Measurements from ENCODE around the gene TRPC4.

Gene TRPC4

DNA sequence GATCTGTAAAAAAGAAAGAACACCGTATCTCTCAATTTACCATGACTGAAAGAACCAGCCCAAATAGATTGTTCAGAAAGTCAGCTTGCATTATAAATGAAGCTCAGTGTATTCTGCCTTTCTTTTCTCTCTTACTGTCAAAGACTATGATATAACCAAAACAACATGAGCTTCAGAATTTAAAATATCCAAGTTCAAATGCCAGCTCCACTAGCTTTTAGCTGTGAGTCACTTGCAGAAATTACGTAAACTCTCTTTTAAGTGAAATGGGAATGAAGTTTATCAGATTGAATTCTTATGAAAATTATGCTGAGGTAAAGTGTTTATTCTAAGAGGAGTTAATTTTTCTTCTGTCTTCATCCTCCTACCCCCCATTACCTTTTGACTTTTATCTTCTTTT lies 251.0 kb downstream of the TRPC4 start:
- H3K4me3 ChIP-seq (ENCODE audit: low read depth, low read length): no peak overlapping the region
- no peak for DNase-seq (ENCODE audit: low read depth)
- TF ChIP-seq MYC (IDR thresholded peaks at IDR 0.05; ENCODE audit: low read depth, low read length): no peak
- no peak for TF ChIP-seq POLR2A (IDR thresholded peaks at IDR 0.05; ENCODE audit: extremely low read depth, insufficient read length)
- TF ChIP-seq, protein P1, sequence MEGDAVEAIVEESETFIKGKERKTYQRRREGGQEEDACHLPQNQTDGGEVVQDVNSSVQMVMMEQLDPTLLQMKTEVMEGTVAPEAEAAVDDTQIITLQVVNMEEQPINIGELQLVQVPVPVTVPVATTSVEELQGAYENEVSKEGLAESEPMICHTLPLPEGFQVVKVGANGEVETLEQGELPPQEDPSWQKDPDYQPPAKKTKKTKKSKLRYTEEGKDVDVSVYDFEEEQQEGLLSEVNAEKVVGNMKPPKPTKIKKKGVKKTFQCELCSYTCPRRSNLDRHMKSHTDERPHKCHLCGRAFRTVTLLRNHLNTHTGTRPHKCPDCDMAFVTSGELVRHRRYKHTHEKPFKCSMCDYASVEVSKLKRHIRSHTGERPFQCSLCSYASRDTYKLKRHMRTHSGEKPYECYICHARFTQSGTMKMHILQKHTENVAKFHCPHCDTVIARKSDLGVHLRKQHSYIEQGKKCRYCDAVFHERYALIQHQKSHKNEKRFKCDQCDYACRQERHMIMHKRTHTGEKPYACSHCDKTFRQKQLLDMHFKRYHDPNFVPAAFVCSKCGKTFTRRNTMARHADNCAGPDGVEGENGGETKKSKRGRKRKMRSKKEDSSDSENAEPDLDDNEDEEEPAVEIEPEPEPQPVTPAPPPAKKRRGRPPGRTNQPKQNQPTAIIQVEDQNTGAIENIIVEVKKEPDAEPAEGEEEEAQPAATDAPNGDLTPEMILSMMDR (IDR thresholded peaks at IDR 0.05; ENCODE audit: low read depth, low read length): no peak
- TF ChIP-seq, protein P2, sequence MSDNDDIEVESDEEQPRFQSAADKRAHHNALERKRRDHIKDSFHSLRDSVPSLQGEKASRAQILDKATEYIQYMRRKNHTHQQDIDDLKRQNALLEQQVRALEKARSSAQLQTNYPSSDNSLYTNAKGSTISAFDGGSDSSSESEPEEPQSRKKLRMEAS (IDR thresholded peaks at IDR 0.05; ENCODE audit: low read depth, low read length): no peak

DNA sequence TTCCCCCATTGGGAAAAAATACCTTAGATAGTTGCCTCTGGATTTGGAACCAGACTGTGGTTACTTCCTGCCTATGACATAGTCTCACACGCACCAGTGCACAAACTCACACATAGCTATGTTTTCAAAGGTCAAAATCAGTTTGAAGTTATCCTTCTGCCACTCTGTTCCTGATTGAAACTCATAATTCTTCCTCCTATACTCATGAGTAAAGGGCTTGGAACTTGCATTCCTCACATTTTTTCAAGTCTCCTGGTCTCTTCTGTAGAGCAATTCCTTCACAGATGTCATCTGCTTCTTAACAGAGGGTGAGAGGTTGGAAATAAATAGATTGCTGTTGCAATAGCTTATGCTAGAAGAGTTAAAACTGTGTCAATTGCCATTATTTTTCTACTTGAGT lies 252.4 kb downstream of the TRPC4 start:
- H3K4me3 ChIP-seq (ENCODE audit: low read depth, low read length): no peak overlapping the region
- TF ChIP-seq POLR2A (IDR thresholded peaks at IDR 0.05; ENCODE audit: extremely low read depth, insufficient read length) (no peak), MYC (IDR thresholded peaks at IDR 0.05; ENCODE audit: low read depth, low read length) (no peak)
- TF ChIP-seq, protein P2 (IDR thresholded peaks at IDR 0.05; ENCODE audit: low read depth, low read length): no peak
- TF ChIP-seq, protein P1 (IDR thresholded peaks at IDR 0.05; ENCODE audit: low read depth, low read length): no peak
- no peak for DNase-seq (ENCODE audit: low read depth)

DNA sequence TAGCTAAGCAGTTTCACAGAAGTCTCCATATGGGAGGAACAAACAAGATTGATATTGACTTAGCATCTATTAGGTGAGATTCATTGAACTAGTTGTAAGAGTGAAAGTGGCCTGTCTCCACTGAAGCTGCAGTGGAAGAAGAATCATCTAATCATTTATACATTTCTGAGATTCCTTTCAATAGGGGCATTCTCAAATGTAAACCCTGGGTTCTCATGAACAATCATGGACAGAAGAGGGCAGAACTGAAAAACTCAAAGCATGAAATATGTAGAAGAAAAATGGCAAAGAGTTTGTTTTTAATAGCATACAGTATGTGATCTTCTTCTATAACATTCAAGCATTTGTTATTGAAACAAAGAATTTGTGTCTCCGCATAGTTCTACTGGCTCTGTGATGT lies 253.4 kb downstream of the TRPC4 start:
- no peak for DNase-seq (ENCODE audit: low read depth)
- TF ChIP-seq POLR2A (IDR thresholded peaks at IDR 0.05; ENCODE audit: extremely low read depth, insufficient read length): no peak
- TF ChIP-seq MYC (IDR thresholded peaks at IDR 0.05; ENCODE audit: low read depth, low read length): no peak
- TF ChIP-seq, protein P2 (IDR thresholded peaks at IDR 0.05; ENCODE audit: low read depth, low read length): no peak
- TF ChIP-seq, protein P1 (IDR thresholded peaks at IDR 0.05; ENCODE audit: low read depth, low read length): no peak

DNA sequence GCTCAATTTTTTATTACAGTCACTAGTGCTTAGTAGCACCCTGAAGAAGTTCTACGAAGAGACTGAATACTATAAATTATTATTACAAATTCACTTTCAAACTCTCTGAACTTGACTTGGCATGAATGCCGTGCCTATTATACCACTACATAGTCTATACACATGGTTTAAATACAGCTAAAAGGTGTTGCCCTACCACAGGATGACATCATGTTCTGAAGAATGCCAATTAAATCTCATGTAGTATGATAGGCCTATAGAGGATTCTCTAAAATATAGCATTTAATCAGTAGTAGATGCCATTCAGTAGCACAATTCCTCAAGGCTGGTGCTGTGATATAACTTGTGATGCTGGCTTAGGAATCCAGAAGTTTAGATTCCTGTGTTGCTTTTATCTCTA lies 254.3 kb downstream of the TRPC4 start:
- no peak overlapping the region for H3K4me3 ChIP-seq (ENCODE audit: low read depth, low read length)

More for the DNA sequence above, 253.4 kb downstream of the TRPC4 start:
- no peak overlapping the region for H3K4me3 ChIP-seq (ENCODE audit: low read depth, low read length)

DNA sequence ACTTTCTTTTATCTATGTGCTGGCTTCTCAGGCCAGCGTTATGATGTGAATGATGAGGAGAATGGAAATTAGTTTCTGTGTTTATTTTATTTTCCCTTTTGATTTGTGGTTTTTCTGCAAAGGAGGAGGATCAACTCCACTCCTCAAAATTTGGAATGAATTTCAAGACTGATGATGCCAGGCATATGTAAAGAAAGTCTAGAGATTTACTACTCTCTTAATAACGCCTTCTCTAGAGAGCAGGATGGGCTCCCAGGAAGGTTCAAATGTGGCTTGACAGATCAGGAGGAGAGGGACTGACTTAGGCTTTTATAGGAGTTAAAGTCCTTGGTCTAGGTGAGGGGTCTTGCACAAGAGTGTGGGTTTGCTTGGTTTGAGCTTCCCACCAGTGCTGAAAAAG lies 255.9 kb downstream of the TRPC4 start:
- no peak for DNase-seq (ENCODE audit: low read depth)
- no peak overlapping the region for H3K4me3 ChIP-seq (ENCODE audit: low read depth, low read length)
- TF ChIP-seq, protein P1 (IDR thresholded peaks at IDR 0.05; ENCODE audit: low read depth, low read length): no peak
- TF ChIP-seq, protein P2 (IDR thresholded peaks at IDR 0.05; ENCODE audit: low read depth, low read length): no peak
- TF ChIP-seq POLR2A (IDR thresholded peaks at IDR 0.05; ENCODE audit: extremely low read depth, insufficient read length) (no peak), MYC (IDR thresholded peaks at IDR 0.05; ENCODE audit: low read depth, low read length) (no peak)

More for the DNA sequence above, 254.3 kb downstream of the TRPC4 start:
- DNase-seq (ENCODE audit: low read depth): no peak
- TF ChIP-seq, protein P1 (IDR thresholded peaks at IDR 0.05; ENCODE audit: low read depth, low read length): no peak
- TF ChIP-seq POLR2A (IDR thresholded peaks at IDR 0.05; ENCODE audit: extremely low read depth, insufficient read length): no peak
- no peak for TF ChIP-seq MYC (IDR thresholded peaks at IDR 0.05; ENCODE audit: low read depth, low read length)
- TF ChIP-seq, protein P2 (IDR thresholded peaks at IDR 0.05; ENCODE audit: low read depth, low read length): no peak
